HepG2 (cell line): ENCODE data around the gene RPRD2. TPM values are rescaled to one million over a fixed set of nuclear protein-coding genes. Genes with fewer than 3 reads are reported as not detected.

ENCODE experiments used
- ATAC-seq: fragments of 200-7000 bp; cut with Tn5 transposase; 3 replicates; pipeline ENCODE4 v1.9.1; 2020; ENCODE audit warnings: mild to moderate bottlenecking, moderate library complexity
- BruUV-seq: library from RNA; stranded (reverse); fragments of 400-500 nt; replicated peaks from 2 replicates; lab custom pipeline; 2021; lab: Mats Ljungman, UMichigan
- CTCF ChIA-PET: fragments of 300-600 bp; formaldehyde crosslinking; extraction: SDS; loops from one replicate; lab custom pipeline; 2021; ENCODE audit warnings: low total read pairs, inconsistent platforms, low intra/inter-chr PET ratio; lab: Yijun Ruan, JAX
- POLR2A ChIA-PET: fragments of 350-600 bp; sonication (Branson Sonifier 250); formaldehyde crosslinking; loops from one replicate; lab custom pipeline; 2020; ENCODE audit warnings: antibody characterized with exemption, inconsistent platforms; lab: Yijun Ruan, JAX
- DNase-seq: peaks from one replicate; pipeline ENCODE4 v3.0.0-alpha.2; 2015; ENCODE audit warnings: low spot score
- FAIRE-seq: peaks from 3 replicates; lab custom pipeline; 2011; peaks lifted over from hg19 to GRCh38; lab: Jason Lieb, UNC
- H2AFZ ChIP-seq: one replicate; pipeline ENCODE4 v1.6.1; 2011; ENCODE audit warnings: low read length, inconsistent platforms
- H3K27ac ChIP-seq: fragments of 300-600 bp; 3 replicates; pipeline ENCODE4 v1.8.0; 2011; ENCODE audit warnings: mixed run types, mild to moderate bottlenecking, mixed read lengths, low read length, inconsistent platforms; ENCODE audit not compliant: insufficient read depth; ENCODE audit errors: extremely low read length
- H3K27me3 ChIP-seq, 2 experiments: fragments of 200-600 bp in 1 of 2; 2 replicates in 1 of 2; 3 replicates in 1 of 2; pipeline versions ENCODE4 v1.6.0 to v1.8.0; 2011; ENCODE audit warnings: low read length in 2 of 2, mild to moderate bottlenecking in 2 of 2, moderate library complexity in 2 of 2, inconsistent platforms in 1 of 2; ENCODE audit not compliant: insufficient read depth in 2 of 2, control insufficient read depth in 1 of 2
- H3K36me3 ChIP-seq, 2 experiments: fragments of 200-600 bp in 1 of 2; replicated peaks in 1 of 2; 2 replicates in 1 of 2; 3 replicates in 1 of 2; pipeline versions ENCODE4 v1.5.1 to v1.8.0; 2011; ENCODE audit warnings: low read length in 2 of 2, inconsistent platforms in 1 of 2; ENCODE audit not compliant: insufficient read depth in 2 of 2, control insufficient read depth in 1 of 2
- H3K4me1 ChIP-seq: 2 replicates; pipeline ENCODE4 v1.5.1; 2012; ENCODE audit warnings: low read length, inconsistent platforms; ENCODE audit not compliant: insufficient read depth
- H3K4me2 ChIP-seq: 2 replicates; pipeline ENCODE4 v1.6.0; 2011; ENCODE audit warnings: low read depth, low read length, inconsistent platforms
- H3K4me3 ChIP-seq, 3 experiments: fragments of 200-600 bp in 1 of 3; sonication (generic), shearing (Covaris generic) in 1 of 3; replicated peaks in 1 of 3; 2 replicates each; pipeline ENCODE4 v1.5.1; 2011 to 2016; ENCODE audit warnings: low read length in 3 of 3, inconsistent platforms in 2 of 3, low read depth in 2 of 3, mild to moderate bottlenecking in 2 of 3, control low read depth in 1 of 3, mixed read lengths in 1 of 3; ENCODE audit not compliant: insufficient read depth in 1 of 3
- H3K79me2 ChIP-seq: one replicate; pipeline ENCODE4 v1.6.1; 2011; ENCODE audit warnings: low read length, inconsistent platforms; ENCODE audit not compliant: insufficient read depth
- H3K9ac ChIP-seq: 2 replicates; pipeline ENCODE4 v1.6.0; 2011; ENCODE audit warnings: mild to moderate bottlenecking, low read depth, low read length, inconsistent platforms; ENCODE audit not compliant: insufficient read depth
- H3K9me3 ChIP-seq: 2 replicates; pipeline ENCODE4 v1.5.1; 2012; ENCODE audit warnings: mild to moderate bottlenecking, low read length
- H4K20me1 ChIP-seq: 2 replicates; pipeline ENCODE4 v1.6.0; 2011; ENCODE audit warnings: inconsistent platforms, mild to moderate bottlenecking, low read length, moderate library complexity; ENCODE audit not compliant: insufficient read depth
- ELF4 ChIP-seq: sonication (generic); formaldehyde crosslinking; IDR thresholded peaks from 2 replicates; pipeline ENCODE4 v1.5.0; 2020; ENCODE audit warnings: missing genetic modification reagents, mild to moderate bottlenecking, moderate library complexity, borderline replicate concordance
- LBX2 ChIP-seq: sonication (generic); formaldehyde crosslinking; IDR thresholded peaks from 2 replicates; pipeline ENCODE4 v1.5.0; 2020; ENCODE audit warnings: missing genetic modification reagents, mild to moderate bottlenecking, borderline replicate concordance
- MIER3 ChIP-seq: IDR thresholded peaks from 2 replicates; pipeline ENCODE4 v1.6.1; 2016; ENCODE audit warnings: missing compliant biosample characterization, borderline replicate concordance
- NFIC ChIP-seq: IDR thresholded peaks from 2 replicates; pipeline ENCODE4 v1.6.1; 2012; ENCODE audit warnings: mild to moderate bottlenecking, low read length, inconsistent platforms
- NFKBIZ ChIP-seq: IDR thresholded peaks from 2 replicates; pipeline ENCODE4 v1.6.1; 2018; ENCODE audit warnings: missing genetic modification reagents, missing compliant biosample characterization
- TAF15 ChIP-seq: fragments of 200-400 bp; formaldehyde crosslinking; IDR thresholded peaks from one replicate; pipeline ENCODE4 v1.6.1; 2018; ENCODE audit warnings: mild to moderate bottlenecking, low read depth, low read length; ENCODE audit not compliant: poor library complexity, severe bottlenecking
- TCF7 ChIP-seq: sonication (generic); IDR thresholded peaks from 2 replicates; pipeline ENCODE4 v1.6.1; 2016; ENCODE audit warnings: antibody characterized with exemption, low read depth
- TCF7L2 ChIP-seq: IDR thresholded peaks from 2 replicates; pipeline ENCODE4 v1.6.1; 2011; ENCODE audit warnings: mild to moderate bottlenecking, low read depth, low read length, moderate library complexity
- ZBTB44 ChIP-seq: sonication (generic); formaldehyde crosslinking; IDR thresholded peaks from 2 replicates; pipeline ENCODE4 v1.4.0; 2020; ENCODE audit warnings: missing genetic modification reagents
- ZBTB7A ChIP-seq: sonication (generic); formaldehyde crosslinking; IDR thresholded peaks from 2 replicates; pipeline ENCODE4 v1.8.0; 2022; ENCODE audit warnings: mild to moderate bottlenecking, missing genetic modification reagents
- ZNF44 ChIP-seq: sonication (generic); formaldehyde crosslinking; IDR thresholded peaks from 2 replicates; pipeline ENCODE4 v1.5.1; 2020; ENCODE audit warnings: mild to moderate bottlenecking, missing genetic modification reagents
- ZNF572 ChIP-seq: sonication (generic); formaldehyde crosslinking; IDR thresholded peaks from 2 replicates; pipeline ENCODE4 v1.5.1; 2020; ENCODE audit warnings: mild to moderate bottlenecking, missing genetic modification reagents
- ZNF672 ChIP-seq: sonication (generic); formaldehyde crosslinking; IDR thresholded peaks from 2 replicates; pipeline ENCODE4 v1.8.1; 2022; ENCODE audit warnings: missing genetic modification reagents
- ZNF777 ChIP-seq: sonication (generic); formaldehyde crosslinking; IDR thresholded peaks from 2 replicates; pipeline ENCODE4 v1.4.0; 2020; ENCODE audit warnings: missing genetic modification reagents
- ZNF883 ChIP-seq: sonication (generic); formaldehyde crosslinking; IDR thresholded peaks from 2 replicates; pipeline ENCODE4 v1.5.1; 2020; ENCODE audit warnings: mild to moderate bottlenecking, missing genetic modification reagents; ENCODE audit errors: not compliant biosample characterization
- WGBS: methylation state at CpG from one replicate; pipeline ENCODE4 v1.1.6; 2017; ENCODE audit warnings: low lambda C conversion rate; 5-methylcytosine and 5-hydroxymethylcytosine counted together
- in situ Hi-C: cut with HindIII; loops from 2 replicates; pipeline ENCODE4 v1.10.0; 2017; ENCODE audit warnings: low pct_unique_long_range_greater_than_20kb; ENCODE audit not compliant: extremely low pct_ligation_motif_present
- intact Hi-C: fragments of 100-400 bp; cut with micrococcal nuclease; formaldehyde crosslinking; loops from one replicate; pipeline ENCODE4 v1.10.0; 2022; ENCODE audit not compliant: unreplicated experiment
- polyA plus RNA-seq, 8 experiments: library from polyadenylated mRNA; depleted of rRNA in 3 of 8; stranded (reverse) in 7 of 8; unstranded in 1 of 8; fragments of >200 nt; fragmentation: Illumina TruSeq in 4 of 8; extraction: Trizol in 4 of 8; gene quantifications; 2 replicates each; pipeline versions ENCODE4 v1.2.1 to v1.2.3, GENCODE V29; 2011 to 2016; ENCODE audit warnings: low read depth in 4 of 8, missing spikeins in 1 of 8, mixed read lengths in 1 of 8; ENCODE audit not compliant: insufficient read depth in 1 of 8
- total RNA-seq, 5 experiments: library from RNA; depleted of rRNA; stranded (reverse); fragments of >200 nt; fragmentation: Illumina TruSeq; extraction: Trizol; gene quantifications; 2 replicates each; pipeline ENCODE4 v1.2.3, GENCODE V29; 2016; ENCODE audit warnings: low read depth in 1 of 5
- TF ChIP-seq, protein P1 (sequence below): IDR thresholded peaks from 2 replicates; pipeline ENCODE4 v1.6.1; 2018; ENCODE audit warnings: missing genetic modification reagents, mild to moderate bottlenecking, missing compliant biosample characterization
- TF ChIP-seq, protein P2 (sequence below): sonication (generic); formaldehyde crosslinking; IDR thresholded peaks from 2 replicates; pipeline ENCODE4 v1.5.0; 2020; ENCODE audit warnings: missing genetic modification reagents
- TF ChIP-seq, protein P3 (sequence below): IDR thresholded peaks from 2 replicates; pipeline ENCODE4 v1.6.1; 2012; ENCODE audit warnings: low read length, improper control_type of control experiment

RPRD2 gene
- total and polyA plus RNA-seq, 2 of the 13 experiments (the other 11 are each of a cell fraction or from before 2014, with no cell fraction given), result 8.0 to 8.9 TPM

DNA sequence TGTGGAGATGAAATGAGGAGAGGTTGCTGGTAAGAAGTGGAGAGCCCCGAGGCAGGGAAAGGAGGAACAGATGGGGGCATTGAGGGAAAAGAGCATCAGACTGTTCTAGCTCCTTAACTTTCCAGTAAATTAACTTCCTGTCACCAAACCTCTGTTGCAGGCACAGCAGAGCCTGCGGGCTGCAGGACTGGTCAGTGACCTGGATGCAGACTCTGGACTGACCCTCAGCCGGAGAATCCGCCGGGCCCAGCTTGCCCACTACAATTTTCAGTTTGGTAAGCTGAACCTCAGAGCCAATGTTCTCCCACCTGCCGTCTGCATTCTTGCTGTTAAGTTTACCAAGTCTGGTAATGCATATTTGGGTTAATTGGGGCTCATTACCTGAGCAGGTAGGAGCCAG, 141.5 kb downstream of the RPRD2 start:
- intact Hi-C loops (no loop called here), in situ Hi-C loops (no loop called here)
- no peaks in the 10 kb centered on the region for H4K20me1 ChIP-seq
- H2AFZ ChIP-seq, result no peak overlapping the region
- ChIA-PET CTCF (no interaction called here), POLR2A (no interaction called here)
- H3K79me2 ChIP-seq, result no peaks in the 10 kb centered on the region
- no TSS peak for BruUV-seq
- ATAC-seq (no peak), DNase-seq (no peak), FAIRE-seq (no peak)
- H3K36me3 ChIP-seq, result peaks cover 25 to 49% of the 10 kb centered on the region in 2 experiments; a peak in 4 of 5 replicates
- no peak overlapping the region for H3K4me2 ChIP-seq
- H3K27me3 ChIP-seq, result no peaks in the 10 kb centered on the region
- no peak overlapping the region for H3K9ac ChIP-seq
- H3K4me1 ChIP-seq, result peaks cover 9% of the 10 kb centered on the region; the same call in 1 of the 2 replicates
- no peak overlapping the region for H3K27ac ChIP-seq
- no peak overlapping the region for H3K4me3 ChIP-seq
- no peaks in the 10 kb centered on the region for H3K9me3 ChIP-seq
- WGBS, result 84% methylated on average over 6 of the region's 6 CpGs
- TF ChIP-seq, protein P1, sequence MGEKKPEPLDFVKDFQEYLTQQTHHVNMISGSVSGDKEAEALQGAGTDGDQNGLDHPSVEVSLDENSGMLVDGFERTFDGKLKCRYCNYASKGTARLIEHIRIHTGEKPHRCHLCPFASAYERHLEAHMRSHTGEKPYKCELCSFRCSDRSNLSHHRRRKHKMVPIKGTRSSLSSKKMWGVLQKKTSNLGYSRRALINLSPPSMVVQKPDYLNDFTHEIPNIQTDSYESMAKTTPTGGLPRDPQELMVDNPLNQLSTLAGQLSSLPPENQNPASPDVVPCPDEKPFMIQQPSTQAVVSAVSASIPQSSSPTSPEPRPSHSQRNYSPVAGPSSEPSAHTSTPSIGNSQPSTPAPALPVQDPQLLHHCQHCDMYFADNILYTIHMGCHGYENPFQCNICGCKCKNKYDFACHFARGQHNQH (CRISPR knock-in tag), result no peak
- TF ChIP-seq ZNF572 (CRISPR knock-in tag) (no peak), MIER3 (CRISPR knock-in tag) (no peak), TAF15 (no peak), LBX2 (CRISPR knock-in tag) (no peak), ZNF672 (CRISPR knock-in tag) (no peak), ZBTB7A (CRISPR knock-in tag) (no peak), ZNF883 (CRISPR knock-in tag) (no peak), TCF7L2 (no peak), ZNF777 (CRISPR knock-in tag) (no peak), NFKBIZ (CRISPR knock-in tag) (no peak), ZNF44 (CRISPR knock-in tag) (no peak), ZBTB44 (no peak), ELF4 (CRISPR knock-in tag) (no peak), NFIC (no peak), TCF7 (no peak)
- TF ChIP-seq, protein P2, sequence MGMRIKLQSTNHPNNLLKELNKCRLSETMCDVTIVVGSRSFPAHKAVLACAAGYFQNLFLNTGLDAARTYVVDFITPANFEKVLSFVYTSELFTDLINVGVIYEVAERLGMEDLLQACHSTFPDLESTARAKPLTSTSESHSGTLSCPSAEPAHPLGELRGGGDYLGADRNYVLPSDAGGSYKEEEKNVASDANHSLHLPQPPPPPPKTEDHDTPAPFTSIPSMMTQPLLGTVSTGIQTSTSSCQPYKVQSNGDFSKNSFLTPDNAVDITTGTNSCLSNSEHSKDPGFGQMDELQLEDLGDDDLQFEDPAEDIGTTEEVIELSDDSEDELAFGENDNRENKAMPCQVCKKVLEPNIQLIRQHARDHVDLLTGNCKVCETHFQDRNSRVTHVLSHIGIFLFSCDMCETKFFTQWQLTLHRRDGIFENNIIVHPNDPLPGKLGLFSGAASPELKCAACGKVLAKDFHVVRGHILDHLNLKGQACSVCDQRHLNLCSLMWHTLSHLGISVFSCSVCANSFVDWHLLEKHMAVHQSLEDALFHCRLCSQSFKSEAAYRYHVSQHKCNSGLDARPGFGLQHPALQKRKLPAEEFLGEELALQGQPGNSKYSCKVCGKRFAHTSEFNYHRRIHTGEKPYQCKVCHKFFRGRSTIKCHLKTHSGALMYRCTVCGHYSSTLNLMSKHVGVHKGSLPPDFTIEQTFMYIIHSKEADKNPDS (CRISPR knock-in tag), result no peak
- TF ChIP-seq, protein P3, sequence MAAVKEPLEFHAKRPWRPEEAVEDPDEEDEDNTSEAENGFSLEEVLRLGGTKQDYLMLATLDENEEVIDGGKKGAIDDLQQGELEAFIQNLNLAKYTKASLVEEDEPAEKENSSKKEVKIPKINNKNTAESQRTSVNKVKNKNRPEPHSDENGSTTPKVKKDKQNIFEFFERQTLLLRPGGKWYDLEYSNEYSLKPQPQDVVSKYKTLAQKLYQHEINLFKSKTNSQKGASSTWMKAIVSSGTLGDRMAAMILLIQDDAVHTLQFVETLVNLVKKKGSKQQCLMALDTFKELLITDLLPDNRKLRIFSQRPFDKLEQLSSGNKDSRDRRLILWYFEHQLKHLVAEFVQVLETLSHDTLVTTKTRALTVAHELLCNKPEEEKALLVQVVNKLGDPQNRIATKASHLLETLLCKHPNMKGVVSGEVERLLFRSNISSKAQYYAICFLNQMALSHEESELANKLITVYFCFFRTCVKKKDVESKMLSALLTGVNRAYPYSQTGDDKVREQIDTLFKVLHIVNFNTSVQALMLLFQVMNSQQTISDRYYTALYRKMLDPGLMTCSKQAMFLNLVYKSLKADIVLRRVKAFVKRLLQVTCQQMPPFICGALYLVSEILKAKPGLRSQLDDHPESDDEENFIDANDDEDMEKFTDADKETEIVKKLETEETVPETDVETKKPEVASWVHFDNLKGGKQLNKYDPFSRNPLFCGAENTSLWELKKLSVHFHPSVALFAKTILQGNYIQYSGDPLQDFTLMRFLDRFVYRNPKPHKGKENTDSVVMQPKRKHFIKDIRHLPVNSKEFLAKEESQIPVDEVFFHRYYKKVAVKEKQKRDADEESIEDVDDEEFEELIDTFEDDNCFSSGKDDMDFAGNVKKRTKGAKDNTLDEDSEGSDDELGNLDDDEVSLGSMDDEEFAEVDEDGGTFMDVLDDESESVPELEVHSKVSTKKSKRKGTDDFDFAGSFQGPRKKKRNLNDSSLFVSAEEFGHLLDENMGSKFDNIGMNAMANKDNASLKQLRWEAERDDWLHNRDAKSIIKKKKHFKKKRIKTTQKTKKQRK, result no peak
